HG03103 (cell line): ENCODE measurements around the gene CARMIL1.

Experiments
- ATAC-seq: cut with Tn5 transposase; IDR thresholded peaks from one replicate; pipeline ENCODE4 v1.9.1; 2021; ENCODE audit warnings: low read depth; ENCODE audit not compliant: unreplicated experiment

The CARMIL1 gene

DNA sequence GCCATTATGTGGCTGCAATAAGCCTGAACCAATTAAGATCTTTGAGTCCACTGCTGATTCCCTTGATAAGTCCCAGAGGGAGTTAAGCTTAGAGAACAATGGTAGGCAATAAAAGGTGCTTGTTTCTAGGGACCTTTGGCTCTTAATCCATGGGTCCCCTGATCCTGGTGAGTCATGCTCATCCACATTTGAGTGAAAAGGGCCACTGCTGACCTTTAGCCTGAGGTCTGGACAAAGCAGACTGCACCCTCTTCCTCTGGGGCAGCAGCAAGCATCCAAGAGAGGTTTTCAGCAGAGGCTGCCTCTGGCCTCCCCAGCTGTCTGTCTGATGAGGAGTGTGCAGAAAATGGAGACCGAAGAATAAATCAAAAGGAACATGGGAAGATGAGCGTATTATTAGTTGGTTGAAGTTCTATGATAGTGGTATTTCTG, 356.7 kb downstream of the CARMIL1 start:
- no peak for ATAC-seq

DNA sequence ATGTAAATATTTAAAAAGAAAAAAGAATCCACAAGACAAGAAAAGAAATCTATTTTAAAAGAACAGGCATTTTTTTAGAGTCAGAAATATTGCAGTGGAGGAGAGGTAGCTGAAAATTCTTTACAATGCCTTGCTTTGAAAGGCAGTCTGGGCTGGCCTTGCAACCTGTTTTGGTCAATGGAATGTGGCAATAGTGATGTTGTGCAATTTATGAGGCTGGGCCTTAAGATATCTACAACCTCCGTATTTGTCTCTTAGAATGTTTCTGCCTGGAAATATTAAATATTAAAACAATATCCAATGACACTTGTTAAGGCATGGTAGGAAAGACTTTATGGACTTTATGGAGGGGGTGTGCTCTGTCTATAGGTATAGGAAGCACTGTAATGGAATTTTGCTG, 358.0 kb downstream of the CARMIL1 start:
- ATAC-seq = no peak

DNA sequence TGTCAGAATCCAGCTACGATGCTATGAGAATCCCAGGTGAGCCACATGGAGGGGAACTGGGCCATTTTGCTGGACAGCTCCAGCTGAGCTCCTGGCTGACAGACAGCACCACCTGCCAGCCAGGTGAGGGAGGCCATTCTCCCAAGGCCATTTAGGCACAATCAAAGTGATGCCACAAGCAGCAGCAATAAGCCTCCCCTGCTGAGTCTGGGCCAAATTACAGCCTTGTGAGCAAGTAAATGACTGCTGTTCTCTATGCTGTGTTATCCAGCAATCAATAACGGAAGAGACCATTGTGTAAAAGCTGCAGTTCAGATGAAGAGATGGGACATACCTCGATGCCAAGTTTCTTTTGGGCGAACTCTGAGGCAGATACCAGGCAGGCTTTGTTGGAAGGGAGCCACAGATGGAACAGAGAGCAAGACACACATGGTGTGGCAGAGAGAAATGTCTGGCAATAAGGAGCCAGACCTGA, 358.8 kb downstream of the CARMIL1 start:
- ATAC-seq = no peak

DNA sequence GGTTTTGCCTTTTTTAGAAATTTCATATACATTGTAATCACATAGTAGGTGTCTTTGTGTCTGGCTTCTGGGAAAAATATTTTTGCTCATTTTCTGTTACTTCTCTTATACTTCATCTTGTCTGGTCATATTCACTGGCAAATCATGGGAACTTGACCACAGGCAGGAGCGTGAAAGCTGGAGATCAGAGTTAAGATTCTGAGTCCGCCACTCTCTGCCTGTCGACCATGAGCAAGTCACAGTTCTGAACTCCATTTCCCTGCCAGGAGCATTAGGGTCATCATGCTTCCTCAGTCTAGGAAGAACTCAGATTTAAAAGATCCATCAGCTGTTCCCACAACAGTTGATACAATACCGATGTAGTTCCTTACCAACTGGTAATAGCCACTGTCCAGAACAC, 360.5 kb downstream of the CARMIL1 start:
- no peak for ATAC-seq

DNA sequence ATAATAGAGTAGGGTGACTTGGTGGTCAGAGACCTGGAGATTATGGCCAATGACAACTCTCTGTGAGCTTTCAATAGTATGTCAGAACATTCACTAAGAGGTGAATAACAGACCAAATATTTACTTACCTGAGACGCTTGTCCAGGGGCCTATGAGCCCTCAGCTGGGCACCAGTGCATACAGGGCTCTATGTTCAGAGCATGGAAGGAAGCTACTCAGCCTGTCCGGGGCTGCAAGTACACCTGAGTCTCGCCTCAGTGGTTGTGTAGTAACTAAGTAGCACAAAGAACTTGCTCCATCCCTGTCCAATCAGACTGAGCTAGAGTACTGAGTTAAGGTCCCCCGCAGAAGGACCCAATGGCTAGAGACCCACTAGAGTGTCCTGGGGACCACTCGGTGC, 361.3 kb downstream of the CARMIL1 start:
- ATAC-seq = no peak

DNA sequence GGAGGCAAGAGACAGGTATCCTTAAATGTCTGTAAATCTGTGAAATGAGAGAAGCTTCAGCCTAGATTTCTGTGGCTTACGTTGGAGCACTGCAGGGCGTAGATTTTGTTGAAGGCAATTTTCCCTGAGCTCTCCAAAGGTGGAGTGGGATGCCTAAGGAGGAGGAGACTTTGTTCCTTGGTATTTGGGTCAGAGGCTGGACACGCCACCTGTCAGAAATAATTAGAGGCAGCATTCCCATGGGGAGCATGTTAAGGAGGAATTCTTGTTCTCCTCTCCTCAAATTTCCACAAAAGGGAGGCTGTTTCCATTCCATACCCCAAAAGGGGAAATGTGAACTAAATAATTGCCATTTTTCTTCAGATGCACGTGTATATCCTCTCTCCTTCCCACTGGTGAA, 361.7 kb downstream of the CARMIL1 start:
- ATAC-seq = no peak

DNA sequence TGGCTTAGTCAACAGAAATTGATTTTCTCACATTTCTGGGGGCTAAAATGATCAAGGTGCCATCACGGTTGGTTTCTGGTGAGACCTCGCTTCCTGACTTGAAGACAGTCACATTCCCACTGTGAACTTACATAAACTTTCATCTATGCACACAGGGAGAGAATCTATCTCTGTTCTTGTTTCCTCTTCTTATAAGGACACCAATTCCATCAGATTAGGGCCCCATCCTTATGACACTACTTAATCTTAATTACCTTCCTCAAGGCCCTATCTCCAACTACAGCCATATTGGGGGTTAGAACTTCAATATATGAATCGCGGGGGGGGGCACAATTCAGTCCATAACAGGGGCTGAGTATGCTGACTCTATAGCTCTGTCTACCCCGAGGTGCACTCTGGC, 362.2 kb downstream of the CARMIL1 start:
- no peak for ATAC-seq

DNA sequence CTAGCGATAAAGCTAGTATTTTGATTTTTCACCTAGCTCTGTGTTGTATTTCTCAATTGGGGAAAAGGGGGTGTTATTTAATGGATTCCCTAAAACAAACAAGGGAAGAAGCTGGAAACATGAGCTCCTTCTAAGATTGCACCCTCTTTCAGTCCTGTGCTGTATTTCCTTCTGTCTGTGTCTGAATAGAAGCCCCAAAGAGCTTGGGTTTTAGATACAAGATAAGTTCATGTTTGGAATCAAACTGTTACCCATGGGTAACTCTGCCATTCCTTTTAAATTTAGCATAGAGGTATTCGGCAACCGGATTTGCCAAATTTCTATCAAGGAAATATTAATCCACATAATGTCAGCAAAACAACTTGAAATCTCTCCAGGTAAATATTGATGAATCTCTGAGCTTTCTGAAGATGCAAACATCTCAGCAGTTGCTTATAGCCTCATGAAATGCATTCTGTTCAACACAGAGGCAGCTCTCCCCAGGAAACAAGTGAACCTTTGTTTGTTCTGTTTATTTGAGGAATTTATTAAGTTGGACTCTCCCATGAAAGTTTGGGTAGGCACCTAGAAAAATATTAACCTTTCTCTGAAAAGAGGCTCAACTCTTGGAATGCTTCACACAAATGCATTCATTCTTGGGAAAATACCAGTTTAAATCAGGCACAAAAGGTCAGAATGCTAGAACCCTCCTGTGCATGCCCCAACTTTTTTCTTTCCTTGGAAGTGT, 362.9 kb downstream of the CARMIL1 start:
- ATAC-seq = no peak

DNA sequence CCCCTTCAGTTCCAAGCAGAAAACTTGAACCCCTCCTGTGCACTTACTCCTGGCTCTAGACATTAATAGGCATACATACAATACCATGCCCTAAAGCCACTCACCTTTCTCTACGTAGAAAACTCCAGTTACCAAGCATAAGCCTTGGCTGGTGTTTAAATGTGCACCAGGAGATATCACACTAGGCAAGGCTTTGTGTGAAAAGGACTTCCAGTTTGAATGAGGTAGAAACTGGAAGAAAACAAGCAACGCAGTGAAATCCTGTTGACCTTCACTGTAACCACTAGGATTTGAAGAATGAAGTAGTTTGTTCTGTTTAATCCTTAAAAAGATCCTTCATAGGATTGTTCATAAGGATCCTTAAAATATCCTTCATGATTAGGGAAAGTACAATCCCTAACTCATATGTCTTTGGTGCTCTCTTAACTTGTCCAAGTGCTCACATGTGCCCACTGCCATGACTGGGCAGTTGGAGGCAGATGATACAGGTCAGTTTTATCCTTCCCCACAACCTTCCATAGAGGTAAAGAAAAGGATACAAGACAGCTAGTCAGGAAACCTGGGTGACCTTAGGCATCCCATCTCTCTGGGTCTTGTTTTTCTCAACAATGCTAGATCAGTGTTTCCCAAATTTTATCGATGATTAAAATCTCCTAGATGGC, 363.6 kb downstream of the CARMIL1 start:
- no peak for ATAC-seq

DNA sequence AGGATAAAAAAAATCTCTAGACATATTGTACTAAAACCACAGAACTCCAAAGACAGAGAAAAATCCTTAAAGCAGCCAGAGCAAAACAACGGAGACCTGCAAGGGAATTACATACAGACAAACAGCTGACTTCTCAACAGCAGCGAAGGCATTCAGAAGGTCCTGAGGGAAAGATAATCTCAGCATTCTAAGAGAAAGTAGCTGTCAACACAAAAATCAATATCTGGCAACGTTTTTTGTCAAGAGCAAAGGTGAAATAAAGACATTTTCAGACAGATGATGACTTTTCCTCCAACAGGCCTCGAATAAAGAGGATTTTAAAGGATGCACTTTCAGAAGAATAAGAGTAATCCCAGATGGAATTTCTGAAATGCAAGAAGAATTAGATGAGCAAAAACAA, 366.7 kb downstream of the CARMIL1 start:
- ATAC-seq = no peak

DNA sequence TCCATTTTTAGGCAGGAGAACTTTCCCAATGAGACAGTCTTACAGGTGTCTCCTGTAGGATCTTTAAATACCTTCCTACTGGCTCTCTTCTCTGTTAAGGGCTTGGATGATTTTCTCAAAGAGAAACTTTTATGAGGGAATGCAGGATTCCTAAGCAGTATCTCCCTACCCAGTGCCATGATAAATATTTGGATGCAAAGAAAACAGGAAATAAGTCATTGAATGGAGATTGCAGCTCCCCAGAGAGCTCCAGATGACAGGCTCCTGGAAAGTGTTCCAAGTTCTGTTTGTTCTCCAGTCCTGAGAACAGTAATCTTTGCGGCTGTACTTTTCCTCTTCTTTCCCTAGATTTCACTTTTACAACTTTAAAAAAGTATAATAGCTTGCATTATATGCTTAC, 370.4 kb downstream of the CARMIL1 start:
- no peak for ATAC-seq

DNA sequence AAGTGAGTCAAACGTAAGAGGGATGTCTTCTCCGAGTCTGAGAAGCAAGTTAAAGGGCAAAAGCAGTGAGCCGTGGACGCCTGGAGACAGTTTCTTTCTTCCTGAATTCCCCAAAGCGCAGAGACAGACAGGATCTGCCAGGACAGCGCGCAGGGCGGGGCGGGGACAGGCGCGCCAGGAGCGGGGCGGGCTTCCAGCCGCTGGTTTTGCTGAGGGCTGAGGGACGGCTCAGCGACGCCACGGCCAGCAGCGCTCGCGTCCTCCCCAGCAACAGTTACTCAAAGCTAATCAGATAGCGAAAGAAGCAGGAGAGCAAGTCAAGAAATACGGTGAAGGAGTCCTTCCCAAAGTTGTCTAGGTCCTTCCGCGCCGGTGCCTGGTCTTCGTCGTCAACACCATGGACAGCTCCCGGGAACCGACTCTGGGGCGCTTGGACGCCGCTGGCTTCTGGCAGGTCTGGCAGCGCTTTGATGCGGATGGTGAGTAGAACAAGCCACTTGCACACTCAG, 372.9 kb downstream of the CARMIL1 start, which contains the start of gene SCGN:
Gene SCGN (plus strand): TSS at position 209 of the 509 bp plus-strand sequence. CDS start 189 bp downstream, at position 398.
- no peak for ATAC-seq

DNA sequence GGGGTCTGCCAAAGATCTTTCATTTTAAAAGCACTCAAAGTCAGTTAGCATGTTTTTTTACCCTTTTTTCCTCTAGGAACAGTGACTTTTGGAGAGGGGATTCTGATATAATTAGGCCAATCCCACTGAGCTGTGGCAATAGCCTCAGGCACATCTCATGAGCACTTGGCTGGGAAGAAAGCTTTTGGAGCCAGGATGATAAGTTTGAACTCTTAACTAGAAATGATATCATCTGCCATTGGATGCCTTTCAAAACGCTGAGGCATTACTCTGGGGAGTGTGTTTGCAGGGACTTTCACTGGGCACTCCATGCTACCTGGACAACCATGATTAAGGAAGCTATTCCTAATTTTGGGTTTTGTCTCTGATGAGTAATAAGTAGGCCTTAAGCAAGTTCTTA, 376.5 kb downstream of the CARMIL1 start:
- ATAC-seq = no peak

DNA sequence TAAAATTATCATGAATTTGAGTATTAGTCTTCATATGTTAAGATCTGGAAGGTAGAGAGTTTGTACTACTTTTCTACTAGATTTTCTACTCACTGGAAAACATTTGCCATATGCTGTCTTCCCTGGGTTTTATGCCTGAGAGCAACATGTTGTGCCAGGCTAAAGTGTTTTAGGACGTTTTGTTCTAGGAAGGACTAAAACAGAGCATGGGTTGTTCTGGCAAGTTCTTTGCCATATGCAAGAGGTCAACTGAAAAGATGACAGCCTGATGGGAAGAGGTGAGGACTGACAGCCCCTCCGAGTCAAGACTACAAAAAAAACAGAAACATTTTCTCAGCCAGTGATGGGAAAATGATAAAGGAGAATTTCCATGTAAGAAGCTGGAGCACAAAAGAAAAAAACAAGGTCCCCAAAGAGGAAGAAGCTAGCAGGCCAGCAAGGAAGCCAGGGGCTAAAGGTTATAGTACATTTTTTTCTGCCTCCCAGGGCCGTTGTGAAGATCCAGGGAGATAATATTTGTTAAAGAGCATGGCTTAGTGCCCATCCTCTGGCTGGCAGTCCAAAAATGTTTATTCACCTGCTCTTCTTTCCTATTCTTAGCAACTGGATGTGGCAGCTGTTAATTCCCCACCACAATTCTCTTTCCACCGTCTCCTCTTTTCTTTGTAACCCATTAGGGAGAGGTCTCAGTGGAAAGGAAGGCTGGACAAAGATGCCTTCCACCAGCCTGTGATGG, 380.6 kb downstream of the CARMIL1 start:
- no peak for ATAC-seq

DNA sequence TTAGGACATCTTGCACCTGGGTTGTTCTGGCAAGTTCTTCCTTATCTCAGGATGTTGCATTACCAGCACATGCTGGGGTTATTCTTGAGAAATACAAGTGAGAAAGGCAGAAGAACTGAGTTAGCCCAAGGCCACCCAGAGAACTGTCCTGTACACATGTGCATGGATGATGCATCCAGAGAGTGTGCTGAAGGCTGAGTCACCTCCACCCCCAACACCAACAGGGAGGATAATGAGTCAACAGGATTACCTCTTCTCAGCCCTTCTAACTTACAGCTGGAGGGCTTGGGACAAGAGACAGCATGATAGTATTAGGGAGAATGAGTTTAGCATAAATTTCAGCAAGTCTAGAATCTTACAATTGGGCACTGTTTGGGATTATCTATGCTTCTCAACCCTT, 381.3 kb downstream of the CARMIL1 start:
- ATAC-seq = no peak

DNA sequence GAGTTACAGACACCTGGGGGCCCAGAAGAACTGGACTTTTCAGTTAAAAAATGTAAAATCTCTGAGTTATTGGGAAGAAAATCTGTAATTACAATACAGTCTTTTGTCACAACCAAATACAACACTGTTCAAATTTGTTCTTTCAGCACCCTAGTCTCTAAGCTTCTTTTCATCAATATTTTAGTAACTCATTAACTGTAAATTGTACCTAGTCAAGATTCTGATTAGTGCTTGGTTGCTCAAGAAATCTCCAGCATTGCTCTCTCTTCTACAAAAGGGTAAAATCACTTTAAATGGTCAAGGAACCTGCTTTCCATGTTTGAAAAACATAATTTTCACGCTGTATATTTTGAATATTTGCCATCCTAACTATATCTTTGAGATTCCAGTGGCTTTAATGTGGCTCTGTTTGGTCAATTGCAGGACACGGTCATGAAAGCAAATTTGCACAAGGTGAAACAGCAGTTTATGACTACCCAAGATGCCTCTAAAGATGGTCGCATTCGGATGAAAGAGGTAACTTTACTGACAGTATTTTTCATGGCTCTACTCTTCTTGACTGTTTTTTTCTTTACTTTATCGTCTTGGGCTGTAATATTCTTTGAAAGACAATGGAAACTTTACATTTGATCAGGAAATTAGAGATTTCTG, 382.1 kb downstream of the CARMIL1 start:
- no peak for ATAC-seq

DNA sequence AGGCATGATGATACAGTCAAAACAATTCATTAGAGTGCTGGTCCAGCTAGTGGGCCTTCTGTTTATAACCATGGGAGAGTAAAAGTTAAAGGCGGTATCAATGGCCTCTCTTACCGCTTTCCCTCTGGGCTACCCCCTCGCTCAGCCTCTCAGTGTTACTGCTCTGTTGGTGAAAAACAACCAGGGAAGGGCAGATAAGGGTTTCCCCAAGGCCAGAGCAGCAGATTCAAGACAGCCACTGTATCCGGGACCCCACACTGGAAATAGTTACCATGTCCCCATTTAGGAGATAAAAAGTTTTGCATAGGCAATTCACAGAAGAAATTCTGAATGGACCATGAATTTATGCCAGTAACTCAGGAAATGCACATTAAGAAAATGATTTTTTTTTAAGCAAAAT, 386.3 kb downstream of the CARMIL1 start:
- no peak for ATAC-seq

DNA sequence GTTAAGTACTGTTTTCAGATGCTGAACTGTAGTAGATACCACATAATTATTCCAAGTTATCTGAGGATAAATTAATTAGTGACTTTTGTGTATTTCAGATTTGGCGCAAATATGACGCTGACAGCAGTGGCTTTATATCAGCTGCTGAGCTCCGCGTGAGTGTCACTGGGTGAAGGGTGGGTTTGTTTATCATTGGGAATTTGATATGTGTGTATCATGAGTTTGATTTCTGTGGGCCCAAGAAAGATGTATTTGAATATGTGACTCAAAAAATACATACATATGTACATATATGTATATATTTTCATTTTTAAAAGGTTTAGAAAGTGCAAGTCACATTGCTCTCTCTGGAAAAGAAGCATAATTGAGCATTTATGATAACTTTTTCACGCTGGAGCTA, 390.2 kb downstream of the CARMIL1 start:
- ATAC-seq = no peak
